ENCODE measurements around the gene PKP3.
"Not testable (repeated sequence)": the region's sequence is repeated elsewhere in the genome, so short reads cannot be mapped to it uniquely, and the experiment has no call there.

Gene PKP3

DNA sequence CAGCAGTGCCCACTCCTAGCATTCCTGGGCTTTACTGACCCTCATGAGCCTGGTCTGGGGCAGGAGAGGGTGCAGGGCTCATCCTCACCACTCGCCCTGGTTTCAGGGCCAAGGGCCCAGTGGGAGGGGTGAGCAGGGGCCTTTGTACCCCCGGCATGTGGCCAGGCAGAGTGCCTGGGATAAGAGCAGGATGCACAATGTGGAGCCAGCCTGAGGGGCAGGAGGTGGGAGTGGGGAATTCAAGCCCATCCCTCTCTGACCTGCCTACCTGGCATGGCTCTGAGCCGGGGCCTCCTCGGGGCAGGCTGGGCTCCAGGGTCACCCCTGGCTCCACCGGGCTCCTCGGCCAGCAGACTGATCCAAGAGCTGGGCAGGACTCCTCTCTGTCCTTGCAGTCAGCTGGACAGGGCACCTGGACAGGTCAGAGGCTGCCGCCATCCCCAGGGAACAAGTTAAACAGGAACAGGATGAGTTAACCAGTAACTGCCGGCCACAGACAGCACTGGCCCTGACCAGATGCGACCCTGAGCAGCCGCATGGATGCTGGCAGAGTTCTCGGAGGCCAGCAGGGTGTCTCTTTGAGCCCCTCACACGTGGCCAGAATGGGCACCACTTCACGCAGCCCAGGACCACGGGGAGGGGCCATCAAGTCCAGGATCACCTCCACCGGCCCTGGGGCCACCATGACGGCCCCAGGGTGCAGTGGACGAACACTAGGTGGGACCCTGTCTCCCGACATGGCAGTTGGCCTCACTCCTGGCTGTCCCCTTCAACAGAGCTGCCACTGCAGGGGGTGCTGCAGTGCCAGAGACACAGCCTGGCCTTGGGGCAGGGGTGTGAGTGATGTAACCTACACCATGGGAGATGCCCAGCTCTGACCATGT is 15.8 kb downstream of the PKP3 start:
- in situ Hi-C loops (cut with HindIII; ENCODE audit: low sequenced_read_pairs): no loop called here
- no peak overlapping the region for H3K4me3 ChIP-seq (ENCODE audit: low read depth, low read length)
- TF ChIP-seq, protein P1, sequence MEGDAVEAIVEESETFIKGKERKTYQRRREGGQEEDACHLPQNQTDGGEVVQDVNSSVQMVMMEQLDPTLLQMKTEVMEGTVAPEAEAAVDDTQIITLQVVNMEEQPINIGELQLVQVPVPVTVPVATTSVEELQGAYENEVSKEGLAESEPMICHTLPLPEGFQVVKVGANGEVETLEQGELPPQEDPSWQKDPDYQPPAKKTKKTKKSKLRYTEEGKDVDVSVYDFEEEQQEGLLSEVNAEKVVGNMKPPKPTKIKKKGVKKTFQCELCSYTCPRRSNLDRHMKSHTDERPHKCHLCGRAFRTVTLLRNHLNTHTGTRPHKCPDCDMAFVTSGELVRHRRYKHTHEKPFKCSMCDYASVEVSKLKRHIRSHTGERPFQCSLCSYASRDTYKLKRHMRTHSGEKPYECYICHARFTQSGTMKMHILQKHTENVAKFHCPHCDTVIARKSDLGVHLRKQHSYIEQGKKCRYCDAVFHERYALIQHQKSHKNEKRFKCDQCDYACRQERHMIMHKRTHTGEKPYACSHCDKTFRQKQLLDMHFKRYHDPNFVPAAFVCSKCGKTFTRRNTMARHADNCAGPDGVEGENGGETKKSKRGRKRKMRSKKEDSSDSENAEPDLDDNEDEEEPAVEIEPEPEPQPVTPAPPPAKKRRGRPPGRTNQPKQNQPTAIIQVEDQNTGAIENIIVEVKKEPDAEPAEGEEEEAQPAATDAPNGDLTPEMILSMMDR (IDR thresholded peaks at IDR 0.05; ENCODE audit: low read depth, low read length): no peak
- no peak for DNase-seq (ENCODE audit: low read depth, low spot score)

DNA sequence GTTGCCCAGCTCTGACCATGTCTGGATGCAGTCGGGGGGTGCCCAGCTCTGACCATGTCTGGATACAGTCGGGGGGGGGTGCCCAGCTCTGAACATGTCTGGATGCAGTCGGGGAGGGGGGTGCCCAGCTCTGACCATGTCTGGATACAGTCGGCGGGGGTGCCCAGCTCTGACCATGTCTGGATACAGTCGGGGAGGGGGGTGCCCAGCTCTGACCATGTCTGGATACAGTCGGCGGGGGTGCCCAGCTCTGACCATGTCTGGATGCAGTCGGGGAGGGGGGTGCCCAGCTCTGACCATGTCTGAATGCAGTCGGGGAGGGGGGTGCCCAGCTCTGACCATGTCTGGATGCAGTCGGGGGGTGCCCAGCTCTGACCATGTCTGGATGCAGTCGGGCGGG is 16.7 kb downstream of the PKP3 start:
- DNase-seq (ENCODE audit: low read depth, low spot score); in situ Hi-C loops (cut with HindIII; ENCODE audit: low sequenced_read_pairs); H3K4me3 ChIP-seq (ENCODE audit: low read depth, low read length): not testable (repeated sequence)

DNA sequence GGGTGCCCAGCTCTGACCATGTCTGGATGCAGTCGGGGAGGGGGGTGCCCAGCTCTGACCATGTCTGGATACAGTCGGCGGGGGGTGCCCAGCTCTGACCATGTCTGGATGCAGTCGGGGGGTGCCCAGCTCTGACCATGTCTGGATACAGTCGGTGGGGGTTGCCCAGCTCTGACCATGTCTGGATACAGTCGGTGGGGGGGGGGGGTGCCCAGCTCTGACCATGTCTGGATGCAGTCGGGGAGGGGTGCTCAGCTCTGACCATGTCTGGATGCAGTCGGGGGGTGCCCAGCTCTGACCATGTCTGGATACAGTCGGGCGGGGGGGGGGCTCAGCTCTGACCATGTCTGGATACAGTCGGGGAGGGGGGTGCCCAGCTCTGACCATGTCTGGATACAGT is 17.5 kb downstream of the PKP3 start:
- DNase-seq (ENCODE audit: low read depth, low spot score); H3K4me3 ChIP-seq (ENCODE audit: low read depth, low read length); in situ Hi-C loops (cut with HindIII; ENCODE audit: low sequenced_read_pairs): not testable (repeated sequence)

DNA sequence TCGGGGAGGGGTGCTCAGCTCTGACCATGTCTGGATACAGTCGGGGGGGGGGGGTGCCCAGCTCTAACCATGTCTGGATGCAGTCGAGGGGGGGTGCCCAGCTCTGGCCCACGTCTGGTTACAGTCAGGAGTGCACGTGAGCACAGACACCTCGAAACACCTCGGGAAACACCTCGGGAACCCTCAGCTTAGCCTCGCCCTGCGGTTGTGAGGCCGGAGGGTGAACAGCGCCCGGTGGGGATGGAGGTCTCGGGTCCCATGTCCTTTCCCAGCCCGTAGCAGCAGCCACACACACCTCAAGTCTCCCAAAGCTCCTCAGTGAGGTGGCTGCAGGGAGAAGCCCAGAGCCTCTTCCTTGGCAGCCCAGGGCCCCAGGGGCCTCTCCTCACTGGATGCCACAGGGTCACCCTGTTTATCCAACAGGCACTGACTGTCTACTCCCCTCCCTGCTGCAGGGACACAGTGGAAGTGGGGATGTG is 18.7 kb downstream of the PKP3 start:
- TF ChIP-seq, protein P1 (IDR thresholded peaks at IDR 0.05; ENCODE audit: low read depth, low read length): no peak
- in situ Hi-C loops (cut with HindIII; ENCODE audit: low sequenced_read_pairs): no loop called here
- DNase-seq (ENCODE audit: low read depth, low spot score): no peak
- H3K4me3 ChIP-seq (ENCODE audit: low read depth, low read length): no peak overlapping the region

DNA sequence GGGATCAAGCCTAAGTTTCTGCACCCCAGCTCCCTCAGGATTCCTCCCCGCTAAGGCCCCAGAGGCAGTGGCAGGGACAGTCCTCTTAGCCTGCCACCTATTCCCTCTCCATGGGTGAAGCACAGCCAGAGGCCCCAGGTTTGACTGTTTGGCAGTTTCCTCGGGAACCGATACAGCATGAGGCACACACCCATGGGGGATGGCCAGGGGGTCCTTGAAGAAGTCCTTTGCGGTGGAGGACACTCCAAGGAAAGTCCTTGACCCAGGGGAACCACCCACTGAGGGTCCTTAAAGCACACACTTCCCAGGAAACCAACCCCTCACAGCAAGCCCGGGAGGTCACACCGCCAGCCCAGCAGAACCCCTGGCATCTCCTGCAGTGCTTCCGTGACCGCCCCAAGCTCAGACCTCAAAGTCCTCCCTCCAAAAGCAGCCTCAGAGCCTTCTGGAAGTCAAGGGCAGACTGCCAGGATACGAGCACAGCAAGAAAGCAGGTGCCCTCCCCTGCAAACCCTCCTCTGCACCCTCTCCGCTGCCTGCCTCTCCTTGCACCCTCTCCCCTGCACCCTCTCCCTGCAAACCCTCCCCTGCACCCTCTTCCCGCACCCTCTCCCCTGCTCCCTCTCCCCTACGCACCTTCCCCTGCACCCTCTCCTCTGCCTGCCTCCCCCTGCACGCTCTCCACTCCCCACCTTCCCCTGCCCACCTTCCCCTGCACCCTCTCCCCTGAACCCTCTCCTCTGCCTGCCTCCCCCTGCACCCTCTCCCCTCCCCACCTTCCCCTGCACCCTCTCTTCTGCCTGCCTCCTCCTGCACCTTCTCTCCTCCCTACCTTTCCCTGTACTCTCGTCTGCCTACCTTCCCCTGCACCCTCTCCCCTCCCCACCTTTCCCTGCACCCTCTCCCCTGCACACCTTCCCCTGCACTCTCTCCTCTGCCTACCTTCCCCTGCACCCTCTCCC is 19.4 kb downstream of the PKP3 start:
- TF ChIP-seq, protein P1 (IDR thresholded peaks at IDR 0.05; ENCODE audit: low read depth, low read length): no peak
- no peak for DNase-seq (ENCODE audit: low read depth, low spot score)
- in situ Hi-C loops (cut with HindIII; ENCODE audit: low sequenced_read_pairs): no loop called here
- no peak overlapping the region for H3K4me3 ChIP-seq (ENCODE audit: low read depth, low read length)

DNA sequence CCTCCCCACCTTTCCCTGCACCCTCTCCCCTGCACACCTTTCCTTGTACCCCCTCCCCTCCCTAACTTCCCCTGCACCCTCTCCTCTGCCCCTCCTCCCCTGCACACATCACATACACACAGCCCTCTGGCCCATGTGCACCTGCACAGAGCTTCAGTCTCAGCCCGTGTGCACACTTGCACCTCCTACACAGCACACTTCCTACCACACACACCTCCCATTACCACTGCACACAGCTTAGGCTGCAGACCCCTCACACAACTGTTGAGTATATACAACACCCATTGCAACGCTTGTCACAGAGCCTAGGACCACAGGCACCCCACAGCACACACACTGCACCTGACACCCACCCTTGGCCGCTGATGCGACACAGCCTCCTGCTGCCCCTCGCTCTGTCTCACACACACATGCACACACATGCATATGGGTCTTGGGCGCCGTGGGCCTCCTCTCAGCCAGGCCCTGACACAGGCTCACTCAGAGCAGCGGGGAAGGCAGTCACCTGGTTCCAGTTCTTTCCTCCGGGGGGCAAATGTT is 20.4 kb downstream of the PKP3 start:
- DNase-seq (ENCODE audit: low read depth, low spot score): no peak
- in situ Hi-C loops (cut with HindIII; ENCODE audit: low sequenced_read_pairs): no loop called here
- no peak overlapping the region for H3K4me3 ChIP-seq (ENCODE audit: low read depth, low read length)
- TF ChIP-seq, protein P1 (IDR thresholded peaks at IDR 0.05; ENCODE audit: low read depth, low read length): no peak

DNA sequence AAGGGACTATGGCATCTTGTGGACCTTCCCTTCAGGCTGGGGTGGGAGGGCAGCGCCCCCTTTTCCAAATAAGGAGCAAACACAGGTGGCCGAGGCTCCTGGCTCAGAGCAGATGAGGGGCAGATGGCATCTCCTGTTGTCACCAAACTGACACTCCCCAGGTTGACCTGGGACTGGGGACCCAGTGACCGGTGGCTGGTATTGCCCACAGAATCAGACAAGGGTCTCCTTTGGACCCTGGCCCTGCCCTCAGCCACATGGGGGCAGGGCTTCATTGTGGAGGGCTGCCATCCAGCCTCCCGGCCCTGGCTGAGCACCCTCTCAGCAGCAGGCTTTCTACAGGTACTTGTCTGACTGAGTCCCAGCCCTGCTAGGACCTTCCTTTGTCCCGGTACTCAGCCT is 21.6 kb downstream of the PKP3 start:
- TF ChIP-seq, protein P1 (IDR thresholded peaks at IDR 0.05; ENCODE audit: low read depth, low read length): no peak
- in situ Hi-C loops (cut with HindIII; ENCODE audit: low sequenced_read_pairs): no loop called here
- no peak overlapping the region for H3K4me3 ChIP-seq (ENCODE audit: low read depth, low read length)
- no peak for DNase-seq (ENCODE audit: low read depth, low spot score)

Data from astrocyte of the spinal cord (primary cell).